T-cell (primary cell): ENCODE results near the gene PCDH9. TPM values are rescaled to one million over a fixed set of nuclear protein-coding genes. Genes with fewer than 3 reads are reported as not detected.

Experiments
- ATAC-seq, 4 experiments: fragments of 200-7000 bp in 3 of 4; fragments of 150-1000 bp in 1 of 4; cut with Tn5 transposase; replicated peaks in 1 of 4; 1 replicate in 3 of 4; 2 replicates in 1 of 4; pipeline ENCODE4 v1.10.0; 2021; ENCODE audit warnings: moderate library complexity in 3 of 4, mild to moderate bottlenecking in 2 of 4, moderate number of reproducible peaks in 1 of 4
- CTCF ChIA-PET, 2 donors: fragments of 300-600 bp; sonication (Branson Sonifier 250); formaldehyde crosslinking; loops; one replicate each; lab custom pipeline; 2022; ENCODE audit warnings: antibody characterized with exemption in 2 of 2; lab: Charles Lee
- POLR2A ChIA-PET, 2 donors: fragments of 300-600 bp; sonication (Branson Sonifier 250); formaldehyde crosslinking; loops; one replicate each; lab custom pipeline; 2022; ENCODE audit warnings: antibody characterized with exemption in 2 of 2; lab: Charles Lee
- DNase-seq, 35 experiments: peaks; one replicate each; pipeline versions ENCODE4 v3.0.0 to v3.0.0-alpha.2; 2013 to 2023
- H3K27ac ChIP-seq: one replicate; pipeline ENCODE4 v1.5.1; 2013; ENCODE audit warnings: low read length
- H3K27me3 ChIP-seq, 2 experiments: replicated peaks in 1 of 2; 1 replicate in 1 of 2; 2 replicates in 1 of 2; pipeline versions ENCODE4 v1.6.1 to v1.7.0; 2013; ENCODE audit warnings: low read length in 1 of 2, mixed read lengths in 1 of 2; ENCODE audit not compliant: control insufficient read depth in 2 of 2, insufficient read depth in 2 of 2; ENCODE audit errors: extremely low read depth in 1 of 2
- H3K36me3 ChIP-seq, 2 donors: 1 replicate in 1 of 2; 2 replicates in 1 of 2; pipeline versions ENCODE4 v1.6.1 to v1.7.0; 2013; ENCODE audit warnings: low read length in 1 of 2; ENCODE audit not compliant: control insufficient read depth in 2 of 2, insufficient read depth in 1 of 2; ENCODE audit errors: extremely low read depth in 1 of 2
- H3K4me1 ChIP-seq, 2 experiments: 1 replicate in 1 of 2; 2 replicates in 1 of 2; pipeline versions ENCODE4 v1.6.1 to v1.7.0; 2013; ENCODE audit warnings: low read length in 2 of 2, mixed read lengths in 1 of 2; ENCODE audit not compliant: insufficient read depth in 2 of 2, control insufficient read depth in 1 of 2; ENCODE audit errors: extremely low read depth in 1 of 2
- H3K4me3 ChIP-seq, 2 donors: 1 replicate in 1 of 2; 2 replicates in 1 of 2; pipeline versions ENCODE4 v1.5.1 to v1.7.0; 2013; ENCODE audit warnings: mild to moderate bottlenecking in 2 of 2, low read length in 1 of 2, moderate library complexity in 1 of 2; ENCODE audit not compliant: control insufficient read depth in 1 of 2; ENCODE audit errors: extremely low read depth in 1 of 2
- H3K9me3 ChIP-seq: 2 replicates; pipeline ENCODE4 v1.7.0; 2013
- H3K27ac Mint-ChIP-seq, 2 donors: one replicate each; pipeline ENCODE4 v1.8.0; 2020 to 2021; ENCODE audit warnings: mild to moderate bottlenecking in 2 of 2, mixed read lengths in 2 of 2
- H3K27me3 Mint-ChIP-seq, 2 donors: one replicate each; pipeline ENCODE4 v1.8.0; 2021 to 2022; ENCODE audit warnings: mixed read lengths in 2 of 2
- H3K36me3 Mint-ChIP-seq: one replicate; pipeline ENCODE4 v1.8.0; 2021; ENCODE audit warnings: mixed read lengths
- H3K4me1 Mint-ChIP-seq, 3 donors: one replicate each; pipeline ENCODE4 v1.8.0; 2020 to 2022; ENCODE audit warnings: mixed read lengths in 3 of 3, mild to moderate bottlenecking in 1 of 3
- H3K4me3 Mint-ChIP-seq, 3 donors: one replicate each; pipeline ENCODE4 v1.8.0; 2020 to 2022; ENCODE audit warnings: mild to moderate bottlenecking in 3 of 3, mixed read lengths in 3 of 3, moderate library complexity in 3 of 3
- H3K9me3 Mint-ChIP-seq, 3 donors: one replicate each; pipeline ENCODE4 v1.8.0; 2020 to 2022; ENCODE audit warnings: mixed read lengths in 3 of 3
- WGBS: methylation state at CpG from one replicate; pipeline ENCODE4 v1.1.5; 2013; ENCODE audit warnings: missing lambda C conversion rate; ENCODE audit not compliant: insufficient coverage; 5-methylcytosine and 5-hydroxymethylcytosine counted together
- total RNA-seq, 35 experiments: library from RNA in 6 of 35; stranded (reverse) in 6 of 35; fragments of 120-200 nt in 1 of 35; gene quantifications; one replicate each; pipeline versions ENCODE4 v1.2.1 to v1.2.4 and lab custom pipeline; 2013 to 2026

The PCDH9 gene
- total RNA-seq, 5 donors from 2014 or later (not counting 1 experiment from before 2014, with no cell fraction given), result 0.38 to 1.3 (median 0.53) TPM

DNA sequence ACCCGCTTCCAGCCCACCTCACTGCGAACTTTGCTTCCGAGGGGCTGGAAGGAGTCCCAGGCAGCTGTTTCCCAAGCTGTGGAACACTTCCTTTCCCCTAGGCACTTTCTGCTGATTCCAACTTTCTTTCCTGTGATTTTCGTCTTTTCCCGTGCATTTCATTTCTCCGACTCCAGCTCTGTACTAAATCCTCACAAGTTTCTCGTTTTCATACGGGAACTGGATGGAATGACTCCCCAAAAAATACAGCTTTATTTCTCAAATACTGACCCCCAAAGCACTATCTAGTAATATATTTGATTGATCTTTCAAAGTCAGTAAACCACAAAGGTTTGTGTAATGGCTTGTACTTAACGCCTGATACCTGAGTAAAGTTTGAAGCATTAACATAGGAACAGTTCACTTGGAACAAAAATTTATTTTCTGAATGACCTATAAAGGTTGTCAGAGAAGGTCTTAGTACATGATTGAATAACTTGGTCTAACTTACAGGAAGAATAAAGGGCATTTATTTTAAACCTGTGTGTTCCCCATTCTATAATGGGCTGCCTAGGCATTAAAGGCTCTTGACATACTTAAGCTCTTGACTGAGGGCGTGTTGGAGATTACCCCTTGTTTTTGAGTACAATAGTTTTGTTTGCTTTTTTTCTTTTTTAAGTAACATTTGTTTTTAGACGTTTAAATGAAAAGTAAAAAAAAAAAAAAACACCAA is 1.3 kb upstream of the PCDH9 start:
- H3K27ac ChIP-seq, result no peak overlapping the region
- ATAC-seq (no peak), DNase-seq (no peak)
- H3K36me3 Mint-ChIP-seq, result no peaks in the 10 kb centered on the region
- H3K4me1 ChIP-seq, result peaks cover 10 to 21% of the 10 kb centered on the region in 2 experiments
- H3K27me3 ChIP-seq, result peaks cover 0 to 9% of the 10 kb centered on the region in 2 experiments
- H3K27me3 Mint-ChIP-seq, result peaks cover 0 to 8% of the 10 kb centered on the region in 2 donors
- no peak overlapping the region for H3K4me3 Mint-ChIP-seq
- H3K4me3 ChIP-seq, result peak overlapping the region; percentile 66 to 100
- H3K9me3 ChIP-seq, result no peaks in the 10 kb centered on the region
- CTCF ChIA-PET, result interaction anchor here (0.7 kb wide), 3 partner anchors 12 to 272 kb away, joined by 4 to 8 read pairs (median 4); no protein-coding TSS in a partner anchor
- WGBS, result 5% methylated on average over 6 of the region's 11 CpGs
- H3K27ac Mint-ChIP-seq, result no peak overlapping the region
- peaks cover 8 to 10% (median 9%) of the 10 kb centered on the region in 3 donors for H3K4me1 Mint-ChIP-seq
- no peaks in the 10 kb centered on the region for H3K36me3 ChIP-seq
- POLR2A ChIA-PET, result no interaction called here
- no peaks in the 10 kb centered on the region for H3K9me3 Mint-ChIP-seq

DNA sequence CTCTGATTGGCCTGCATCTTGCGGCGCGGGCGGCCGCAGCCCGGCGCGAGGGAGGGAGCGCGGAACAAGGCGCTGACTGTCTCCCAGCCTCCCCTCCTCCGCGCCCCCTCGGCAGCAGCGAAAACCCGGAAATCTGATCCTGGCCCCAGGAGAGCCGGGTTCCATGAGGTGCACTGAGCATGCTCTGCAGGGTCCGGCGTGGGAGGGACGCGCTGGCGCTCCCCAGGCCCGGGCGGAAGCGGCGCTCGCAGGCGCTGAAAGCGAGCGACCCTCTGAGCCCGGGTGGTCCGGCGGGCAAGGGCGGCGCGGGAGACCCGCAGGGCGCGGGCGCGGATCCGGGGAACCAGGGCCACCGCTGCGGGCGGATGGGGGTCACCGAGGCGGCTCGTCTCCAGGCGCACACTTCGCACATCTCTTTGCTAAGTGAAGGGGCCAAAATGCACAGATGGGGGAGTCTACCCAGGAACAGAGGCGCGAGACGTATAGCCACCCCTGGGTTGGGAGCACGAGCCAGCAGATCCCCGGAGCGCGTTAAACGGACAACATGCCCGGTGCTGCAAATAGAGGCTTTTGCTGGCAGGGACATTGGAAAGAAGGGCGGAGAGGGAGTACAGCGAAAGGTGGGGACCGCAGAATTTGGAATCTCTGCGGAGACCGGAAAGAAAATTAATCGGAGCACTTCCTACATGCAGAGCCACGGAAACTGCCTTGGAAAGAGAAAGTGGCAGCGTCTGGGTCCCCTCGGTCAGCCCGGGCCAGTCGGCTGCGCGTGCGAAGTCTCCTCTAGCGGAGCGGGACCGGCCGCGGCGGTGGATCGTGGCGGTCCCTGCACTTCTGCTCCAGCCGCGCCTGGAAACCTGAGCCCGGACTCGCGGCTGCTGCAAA is 510 bp upstream of the PCDH9 start:
- peaks cover 8 to 10% (median 9%) of the 10 kb centered on the region in 3 donors for H3K4me1 Mint-ChIP-seq
- peak overlapping the region; percentile 66 to 100 for H3K4me3 ChIP-seq
- peaks cover 10 to 21% of the 10 kb centered on the region in 2 experiments for H3K4me1 ChIP-seq
- H3K27me3 ChIP-seq, result peaks cover 0 to 9% of the 10 kb centered on the region in 2 experiments
- WGBS, result 3% methylated on average over 83 of the region's 86 CpGs
- H3K36me3 ChIP-seq, result no peaks in the 10 kb centered on the region
- DNase-seq (peak; percentile 51 to 84 (median 73)), ATAC-seq (peak; percentile 90 to 93 (median 92))
- CTCF ChIA-PET, result no interaction called here
- H3K27me3 Mint-ChIP-seq, result peaks cover 0 to 10% of the 10 kb centered on the region in 2 donors
- no peaks in the 10 kb centered on the region for H3K36me3 Mint-ChIP-seq
- no peaks in the 10 kb centered on the region for H3K9me3 Mint-ChIP-seq
- H3K9me3 ChIP-seq, result no peaks in the 10 kb centered on the region
- peak overlapping the region; percentile 12 to 20 for H3K27ac Mint-ChIP-seq
- no peak overlapping the region for H3K4me3 Mint-ChIP-seq
- no peak overlapping the region for H3K27ac ChIP-seq
- POLR2A ChIA-PET, result no interaction called here

DNA sequence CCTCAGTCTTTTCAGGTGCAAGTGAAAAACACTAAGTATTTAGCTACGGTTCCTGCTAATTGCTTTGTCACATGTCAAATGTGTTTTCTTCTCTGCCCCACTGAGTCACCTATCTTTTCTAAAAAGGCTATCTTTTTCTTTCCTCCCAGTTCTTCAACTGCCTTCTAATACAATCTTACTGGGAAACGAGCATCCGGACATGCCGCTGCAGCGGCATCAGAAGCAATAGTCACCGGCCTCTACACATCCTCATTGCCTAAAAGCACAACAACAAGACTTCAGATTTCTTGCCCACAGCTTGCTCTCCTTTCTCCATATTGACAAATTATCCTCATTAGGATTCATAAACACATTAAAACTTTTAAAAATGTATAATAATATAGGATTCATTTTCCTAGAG is 1.2 kb downstream of the PCDH9 start:
- no peak overlapping the region for H3K4me3 ChIP-seq
- H3K9me3 Mint-ChIP-seq, result no peaks in the 10 kb centered on the region
- no peak overlapping the region for H3K27ac Mint-ChIP-seq

DNA sequence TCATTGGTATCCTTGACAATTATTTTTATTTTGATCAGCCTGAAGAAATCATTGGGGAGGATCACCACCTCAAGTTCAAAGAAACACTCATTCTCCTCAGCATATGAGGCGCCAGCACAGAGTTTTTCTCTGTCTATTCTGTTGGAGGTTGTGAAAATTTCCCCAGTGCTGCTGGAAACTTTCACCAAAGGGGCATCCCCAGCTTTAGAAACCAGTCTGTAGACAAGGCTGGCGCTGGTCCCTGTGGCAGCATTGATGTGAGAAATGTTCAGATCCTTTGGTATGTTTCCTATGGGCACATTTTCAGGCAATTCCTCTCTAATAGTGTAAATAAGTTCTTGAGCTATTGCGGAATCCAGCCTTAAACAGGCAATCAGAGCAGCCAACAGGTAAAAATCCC is 2.1 kb downstream of the PCDH9 start:
- no CpG with 5 or more reads among the region's 3 CpGs for WGBS
- peaks cover 13 to 17% (median 16%) of the 10 kb centered on the region in 3 donors for H3K4me1 Mint-ChIP-seq
- ATAC-seq (no peak), DNase-seq (no peak)
- H3K4me1 ChIP-seq, result peaks cover 14 to 21% of the 10 kb centered on the region in 2 experiments
- peak overlapping the region in 1 of 3 donors; percentile 34 for H3K4me3 Mint-ChIP-seq
- no peaks in the 10 kb centered on the region for H3K9me3 Mint-ChIP-seq
- H3K4me3 ChIP-seq, result no peak overlapping the region
- no peaks in the 10 kb centered on the region for H3K36me3 Mint-ChIP-seq
- POLR2A ChIA-PET, result no interaction called here
- peaks cover 0 to 9% of the 10 kb centered on the region in 2 experiments for H3K27me3 ChIP-seq
- H3K27ac ChIP-seq, result no peak overlapping the region
- CTCF ChIA-PET, result no interaction called here
- H3K27ac Mint-ChIP-seq, result no peak overlapping the region
- no peaks in the 10 kb centered on the region for H3K9me3 ChIP-seq
- H3K27me3 Mint-ChIP-seq, result peaks cover 0 to 12% of the 10 kb centered on the region in 2 donors
- no peaks in the 10 kb centered on the region for H3K36me3 ChIP-seq

More for the DNA sequence above, 1.2 kb downstream of the PCDH9 start:
- DNase-seq, result no peak
- 10% methylated on average over 5 of the region's 6 CpGs for WGBS
- Histone ChIP-seq H3K4me1 (peaks cover 13 to 21% of the 10 kb centered on the region in 2 experiments), H3K27me3 (peaks cover 0 to 9% of the 10 kb centered on the region in 2 experiments), H3K36me3 (no peaks in the 10 kb centered on the region), H3K9me3 (no peaks in the 10 kb centered on the region), H3K27ac (no peak overlapping the region)
- H3K36me3 Mint-ChIP-seq, result no peaks in the 10 kb centered on the region
- no peak for ATAC-seq
- peaks cover 12 to 16% (median 15%) of the 10 kb centered on the region in 3 donors for H3K4me1 Mint-ChIP-seq
- ChIA-PET CTCF (interaction anchor here in 1 of 2 donors (1.1 kb wide), 1 partner anchor 9 kb away, joined by 3 read pairs; no protein-coding TSS in a partner anchor), POLR2A (no interaction called here)
- H3K4me3 Mint-ChIP-seq, result no peak overlapping the region
- H3K27me3 Mint-ChIP-seq, result peaks cover 0 to 12% of the 10 kb centered on the region in 2 donors

DNA sequence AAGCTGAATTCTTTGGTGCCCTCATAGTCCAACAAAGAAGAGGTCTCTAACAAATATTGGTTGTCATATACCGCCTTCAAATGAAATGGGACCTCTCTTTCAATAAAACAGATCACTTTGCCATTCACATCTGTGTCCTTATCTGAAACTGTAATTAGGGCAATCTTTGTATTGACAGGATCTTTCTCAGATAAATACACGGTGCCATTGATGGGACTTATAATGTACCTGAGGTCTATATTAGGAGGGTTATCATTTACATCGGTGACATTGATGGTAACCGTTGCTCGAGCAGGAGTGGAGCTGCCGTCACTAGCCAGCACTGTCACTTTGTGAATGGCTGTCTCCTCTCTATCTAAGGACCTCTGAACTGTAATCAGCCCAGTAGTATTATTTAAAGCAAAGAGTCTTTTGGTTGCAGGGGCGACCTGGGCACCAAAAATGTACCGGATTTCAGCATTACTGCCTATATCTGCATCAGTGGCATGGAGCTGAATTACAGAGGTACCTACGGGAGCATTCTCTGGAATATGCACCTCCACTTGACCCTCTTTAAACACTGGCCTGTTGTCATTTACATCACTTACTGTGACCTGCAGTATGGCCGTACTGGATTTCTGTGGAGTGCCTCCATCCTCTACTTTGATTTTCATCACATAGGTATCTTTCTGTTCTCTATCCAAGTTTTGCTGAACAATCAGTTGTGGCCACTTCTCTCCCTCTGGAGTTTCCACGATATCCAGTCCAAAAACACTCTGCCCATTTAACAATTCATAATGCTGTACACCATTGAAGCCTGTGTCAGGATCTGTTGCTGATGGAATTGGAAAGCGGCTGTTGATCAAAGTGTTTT is 2.8 kb downstream of the PCDH9 start:
- DNase-seq (no peak), ATAC-seq (no peak)
- Mint-ChIP-seq H3K9me3 (no peaks in the 10 kb centered on the region), H3K27ac (no peak overlapping the region), H3K27me3 (peaks cover 0 to 12% of the 10 kb centered on the region in 2 donors), H3K4me3 (no peak overlapping the region), H3K4me1 (peaks cover 15 to 19% (median 17%) of the 10 kb centered on the region in 3 donors), H3K36me3 (no peaks in the 10 kb centered on the region)
- Histone ChIP-seq H3K4me3 (no peak overlapping the region), H3K36me3 (no peaks in the 10 kb centered on the region), H3K27ac (no peak overlapping the region), H3K9me3 (no peaks in the 10 kb centered on the region), H3K4me1 (peaks cover 14 to 21% of the 10 kb centered on the region in 2 experiments), H3K27me3 (peaks cover 0 to 9% of the 10 kb centered on the region in 2 experiments)
- POLR2A ChIA-PET, result no interaction called here
- WGBS, result 82% methylated on average over 3 of the region's 12 CpGs
- CTCF ChIA-PET, result no interaction called here
